ENCODE results near the gene SGK1. TPM values are rescaled to one million over a fixed set of nuclear protein-coding genes. Genes with fewer than 3 reads are reported as not detected.

Gene SGK1
- total RNA-seq, 4 donors from 2014 or later: 172 to 1,533 (median 978) TPM

DNA sequence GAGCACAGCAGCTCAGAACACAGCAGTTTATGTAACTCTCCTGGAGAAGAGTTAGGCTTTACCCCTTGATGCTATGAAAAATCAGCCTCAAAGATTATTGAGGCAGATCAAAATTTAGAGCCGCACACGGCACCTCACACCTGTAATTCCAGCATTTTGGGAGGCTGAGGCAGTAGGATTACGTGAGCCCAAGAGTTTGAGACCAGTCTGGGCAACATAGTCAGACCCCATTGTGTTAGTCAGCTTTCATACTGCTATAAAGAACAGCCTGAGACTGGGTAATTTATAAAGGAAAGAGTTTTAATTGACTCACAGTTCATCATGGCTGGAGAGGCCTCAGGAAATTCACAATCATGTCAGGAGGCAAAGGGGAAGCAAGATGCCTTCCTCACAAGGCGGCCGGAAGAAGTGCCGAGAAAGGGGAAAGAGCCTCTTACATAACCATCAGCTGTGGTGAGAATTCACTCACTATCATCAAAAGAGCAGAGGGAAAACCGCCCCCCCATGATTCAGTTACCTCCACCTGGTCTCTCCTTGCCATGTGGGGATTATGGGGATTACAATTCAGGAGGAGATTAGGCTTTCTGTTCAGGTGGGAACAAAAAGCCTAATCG lies 87.7 kb downstream of the SGK1 start:
- no peaks in the 10 kb centered on the region for H3K4me1 ChIP-seq
- H3K36me3 ChIP-seq: no peaks in the 10 kb centered on the region
- H3K27me3 ChIP-seq: no peaks in the 10 kb centered on the region
- TF ChIP-seq CTCF (IDR thresholded peaks at IDR 0.05): no peak
- no peak for TF ChIP-seq POLR2A (IDR thresholded peaks at IDR 0.05)
- peak in 1 of 3 donors; percentile 39 for DNase-seq
- no peaks in the 10 kb centered on the region for H3K9me3 ChIP-seq
- H3K4me3 ChIP-seq: no peak overlapping the region
- H3K27ac ChIP-seq: no peak overlapping the region

DNA sequence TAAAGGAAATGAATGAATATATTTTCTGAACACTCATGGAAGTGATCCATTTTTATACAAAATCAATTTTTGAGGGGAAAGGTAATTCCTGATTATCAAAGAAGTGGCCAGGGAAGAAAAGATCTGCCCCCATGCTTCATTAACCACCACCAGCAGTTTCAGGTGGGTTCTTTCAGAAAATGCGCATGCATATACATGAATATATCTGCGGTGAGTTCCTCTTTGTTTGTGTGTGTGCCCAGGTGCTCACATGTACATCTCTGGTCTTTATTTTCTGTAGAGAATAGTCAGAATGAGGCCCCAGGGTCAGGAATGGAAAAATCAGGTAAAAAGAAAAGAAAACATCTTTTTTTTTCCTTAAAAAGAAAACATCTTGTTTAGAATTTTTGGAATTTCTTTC lies 88.4 kb downstream of the SGK1 start:
- no peak overlapping the region for H3K27ac ChIP-seq
- no peaks in the 10 kb centered on the region for H3K4me1 ChIP-seq
- no peaks in the 10 kb centered on the region for H3K9me3 ChIP-seq
- H3K36me3 ChIP-seq: no peaks in the 10 kb centered on the region
- H3K27me3 ChIP-seq: no peaks in the 10 kb centered on the region
- no peak overlapping the region for H3K4me3 ChIP-seq
- no peak for TF ChIP-seq POLR2A (IDR thresholded peaks at IDR 0.05)
- no peak for TF ChIP-seq CTCF (IDR thresholded peaks at IDR 0.05)
- no peak for DNase-seq

DNA sequence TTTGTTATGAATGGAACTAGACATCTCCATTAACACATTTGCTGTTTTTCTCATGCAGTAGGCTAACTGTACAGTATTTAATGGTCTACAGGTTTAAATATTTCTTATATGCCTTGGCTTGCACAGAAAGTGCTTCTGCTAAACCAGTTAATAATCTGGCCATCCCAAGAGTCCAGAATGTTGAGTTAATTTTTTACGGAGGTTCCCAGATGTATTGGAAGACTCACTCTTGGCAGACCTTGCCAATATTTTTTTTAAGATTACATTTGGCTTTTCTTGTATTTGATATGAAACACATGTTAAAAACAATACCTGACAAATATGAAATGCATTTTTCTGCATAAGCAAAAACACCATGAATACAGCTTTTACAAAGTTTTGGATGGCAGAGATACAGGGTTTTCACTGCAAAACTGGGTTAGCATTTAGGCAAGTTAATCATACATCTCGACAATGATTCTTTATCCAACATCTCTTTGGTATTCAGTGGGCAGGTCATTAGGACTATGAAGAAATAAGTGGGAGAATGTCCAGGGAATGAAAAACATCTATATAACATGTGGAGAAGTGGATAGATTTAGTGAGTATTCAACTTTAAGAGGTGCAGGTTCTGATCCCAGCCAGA lies 94.0 kb downstream of the SGK1 start:
- H3K9me3 ChIP-seq: no peaks in the 10 kb centered on the region
- no peaks in the 10 kb centered on the region for H3K27me3 ChIP-seq
- no peak overlapping the region for H3K27ac ChIP-seq
- no peaks in the 10 kb centered on the region for H3K36me3 ChIP-seq
- TF ChIP-seq CTCF (IDR thresholded peaks at IDR 0.05) (no peak), POLR2A (IDR thresholded peaks at IDR 0.05) (no peak)
- no peak for DNase-seq
- no peak overlapping the region for H3K4me3 ChIP-seq
- no peaks in the 10 kb centered on the region for H3K4me1 ChIP-seq

GRCh38 chr6:134221250-134221649 lies 96.7 kb downstream of the SGK1 start:
- no peaks in the 10 kb centered on the region for H3K27me3 ChIP-seq
- H3K4me1 ChIP-seq: no peaks in the 10 kb centered on the region
- no peak for DNase-seq
- H3K9me3 ChIP-seq: no peaks in the 10 kb centered on the region
- H3K4me3 ChIP-seq: no peak overlapping the region
- H3K36me3 ChIP-seq: no peaks in the 10 kb centered on the region
- H3K27ac ChIP-seq: no peak overlapping the region
- TF ChIP-seq POLR2A (IDR thresholded peaks at IDR 0.05): no peak
- no peak for TF ChIP-seq CTCF (IDR thresholded peaks at IDR 0.05)

GRCh38 chr6:134217798-134218140 lies 100.1 kb downstream of the SGK1 start:
- H3K27ac ChIP-seq: peak overlapping the region in 1 of 4 donors; percentile 38
- H3K36me3 ChIP-seq: no peaks in the 10 kb centered on the region
- H3K9me3 ChIP-seq: no peaks in the 10 kb centered on the region
- no peak for TF ChIP-seq CTCF (IDR thresholded peaks at IDR 0.05)
- TF ChIP-seq POLR2A (IDR thresholded peaks at IDR 0.05): no peak
- H3K4me3 ChIP-seq: no peak overlapping the region
- H3K27me3 ChIP-seq: no peaks in the 10 kb centered on the region
- DNase-seq: no peak
- H3K4me1 ChIP-seq: no peaks in the 10 kb centered on the region

Data from Peyer's patch (tissue), 4 donors.